Keratinocyte (primary cell): Measurements from ENCODE around the gene HDGFL2. TPM values are rescaled to one million over a fixed set of nuclear protein-coding genes. Genes with fewer than 3 reads are reported as not detected.

Source experiments
- DNase-seq: peaks from one replicate; pipeline ENCODE4 v3.0.0-alpha.2; 2011; ENCODE audit warnings: low read depth, missing footprints, low spot score
- FAIRE-seq: peaks from 2 replicates; lab custom pipeline; 2011; peaks lifted over from hg19 to GRCh38; lab: Jason Lieb, UNC
- H2AFZ ChIP-seq: 2 replicates; pipeline ENCODE4 v1.6.0; 2012; ENCODE audit warnings: low read length, control low read depth, inconsistent platforms; ENCODE audit not compliant: control insufficient read depth
- H3K27ac ChIP-seq: 2 replicates; pipeline ENCODE4 v1.5.1; 2011; ENCODE audit warnings: low read length; ENCODE audit not compliant: control insufficient read depth, insufficient read depth
- H3K27me3 ChIP-seq: 3 replicates; pipeline ENCODE4 v1.6.0; 2011; ENCODE audit warnings: low read length; ENCODE audit not compliant: control insufficient read depth, insufficient read depth; ENCODE audit errors: extremely low read depth
- H3K36me3 ChIP-seq, 2 experiments: 2 replicates in 1 of 2; 3 replicates in 1 of 2; pipeline ENCODE4 v1.5.1; 2011; ENCODE audit warnings: low read length in 2 of 2, mild to moderate bottlenecking in 1 of 2; ENCODE audit not compliant: control insufficient read depth in 2 of 2, insufficient read depth in 2 of 2; ENCODE audit errors: extremely low read depth in 1 of 2
- H3K4me1 ChIP-seq: 3 replicates; pipeline ENCODE4 v1.5.1; 2011; ENCODE audit warnings: low read length; ENCODE audit not compliant: control insufficient read depth, insufficient read depth; ENCODE audit errors: extremely low read depth
- H3K4me2 ChIP-seq: 3 replicates; pipeline ENCODE4 v1.6.0; 2011; ENCODE audit warnings: low read depth, low read length; ENCODE audit not compliant: control insufficient read depth, insufficient read depth; ENCODE audit errors: extremely low read depth
- H3K4me3 ChIP-seq, 3 experiments: fragments of 200-600 bp in 1 of 3; sonication (generic) in 1 of 3; 2 replicates in 2 of 3; 3 replicates in 1 of 3; pipeline ENCODE4 v1.5.1; 2011 to 2016; ENCODE audit warnings: low read length in 3 of 3, mild to moderate bottlenecking in 3 of 3, control low read depth in 2 of 3, inconsistent platforms in 1 of 3, low read depth in 1 of 3, mixed read lengths in 1 of 3, mixed run types in 1 of 3, moderate library complexity in 1 of 3; ENCODE audit not compliant: control insufficient read depth in 2 of 3, insufficient read depth in 2 of 3; ENCODE audit errors: extremely low read depth in 1 of 3
- H3K79me2 ChIP-seq: 2 replicates; pipeline ENCODE4 v1.6.0; 2012; ENCODE audit warnings: low read length; ENCODE audit not compliant: control insufficient read depth, insufficient read depth
- H3K9ac ChIP-seq: 3 replicates; pipeline ENCODE4 v1.6.0; 2011; ENCODE audit warnings: low read length; ENCODE audit not compliant: control insufficient read depth, insufficient read depth; ENCODE audit errors: extremely low read depth
- H3K9me1 ChIP-seq: 3 replicates; pipeline ENCODE4 v1.6.0; 2011; ENCODE audit warnings: low read length; ENCODE audit not compliant: control insufficient read depth, insufficient read depth; ENCODE audit errors: extremely low read depth
- H3K9me3 ChIP-seq: 2 replicates; pipeline ENCODE4 v1.5.1; 2012; ENCODE audit warnings: low read depth, low read length; ENCODE audit not compliant: control insufficient read depth
- H4K20me1 ChIP-seq: 3 replicates; pipeline ENCODE4 v1.6.0; 2011; ENCODE audit warnings: low read length; ENCODE audit not compliant: control insufficient read depth, insufficient read depth; ENCODE audit errors: extremely low read depth
- CTCF ChIP-seq, 3 experiments: IDR thresholded peaks in 1 of 3; conservative IDR thresholded peaks in 1 of 3; optimal IDR thresholded peaks in 1 of 3; 2 replicates in 2 of 3; 3 replicates in 1 of 3; pipeline versions ENCODE3 to v1.5.1; 2011; ENCODE audit warnings: low read length in 3 of 3, mild to moderate bottlenecking in 3 of 3, moderate library complexity in 2 of 3, control low read depth in 1 of 3, inconsistent platforms in 1 of 3; ENCODE audit not compliant: insufficient read depth in 2 of 3; ENCODE audit errors: extremely low read depth in 1 of 3
- EZH2 ChIP-seq: IDR thresholded peaks from one replicate; pipeline ENCODE4 v1.6.1; 2012; ENCODE audit warnings: inconsistent platforms, mild to moderate bottlenecking, low read length, moderate library complexity
- dilution Hi-C: fragments of 300-500 bp; cut with MboI; formaldehyde crosslinking; loops from one replicate; pipeline ENCODE4 v1.7.0; 2020; ENCODE audit warnings: low sequenced_read_pairs; ENCODE audit not compliant: extremely low pct_ligation_motif_present
- polyA plus RNA-seq, 5 experiments: library from polyadenylated mRNA; depleted of rRNA in 3 of 5; stranded (reverse) in 3 of 5; stranded (forward) in 1 of 5; unstranded in 1 of 5; fragments of >200 nt; gene quantifications; 1 replicate in 1 of 5; 2 replicates in 3 of 5; 3 replicates in 1 of 5; pipeline versions ENCODE4 v1.2.1 to v1.2.3, GENCODE V29; 2011 to 2012; ENCODE audit warnings: missing spikeins in 2 of 5, low read depth in 1 of 5, low replicate concordance in 1 of 5

Gene HDGFL2
- polyA plus RNA-seq, 1 donor (not counting 4 experiments of a cell fraction or from before 2014, with no cell fraction given): 19.5 TPM

GRCh38 chr19:4523306-4524110 lies 51.4 kb downstream of the HDGFL2 start:
- Histone ChIP-seq H3K9me3 (no peaks in the 10 kb centered on the region), H4K20me1 (no peaks in the 10 kb centered on the region), H3K79me2 (no peaks in the 10 kb centered on the region), H2AFZ (no peak overlapping the region), H3K9me1 (no peaks in the 10 kb centered on the region), H3K9ac (no peak overlapping the region), H3K4me2 (no peak overlapping the region), H3K36me3 (no peaks in the 10 kb centered on the region), H3K27ac (no peak overlapping the region), H3K4me1 (peaks cover 11% of the 10 kb centered on the region), H3K4me3 (no peak overlapping the region), H3K27me3 (peaks cover 8% of the 10 kb centered on the region)
- no peak for DNase-seq
- dilution Hi-C loops: no loop called here
- FAIRE-seq: no peak
- TF ChIP-seq CTCF (optimal IDR thresholded peaks at IDR 0.05 in 1 of 3, IDR thresholded peaks at IDR 0.05 in 1 of 3, conservative IDR thresholded peaks at IDR 0.05 in 1 of 3; ENCODE audit: extremely low read depth in 1 of 3, insufficient read depth in 2 of 3, low read length in 3 of 3) (peak; percentile 79 to 92 (median 88)), EZH2 (no peak)

- peaks cover under 1% of the 10 kb centered on the region for H3K4me1 ChIP-seq
- H3K79me2 ChIP-seq: no peaks in the 10 kb centered on the region
- no peaks in the 10 kb centered on the region for H4K20me1 ChIP-seq
- dilution Hi-C loops: no loop called here
- peak; percentile 34 for FAIRE-seq
- no peaks in the 10 kb centered on the region for H3K9me3 ChIP-seq
- no peak overlapping the region for H3K27ac ChIP-seq
- H3K4me2 ChIP-seq: no peak overlapping the region
- no peaks in the 10 kb centered on the region for H3K36me3 ChIP-seq
- H3K9ac ChIP-seq: no peak overlapping the region
- DNase-seq: no peak
- no peaks in the 10 kb centered on the region for H3K9me1 ChIP-seq
- TF ChIP-seq EZH2 (no peak), CTCF (optimal IDR thresholded peaks at IDR 0.05 in 1 of 3, IDR thresholded peaks at IDR 0.05 in 1 of 3, conservative IDR thresholded peaks at IDR 0.05 in 1 of 3; ENCODE audit: extremely low read depth in 1 of 3, insufficient read depth in 2 of 3, low read length in 3 of 3) (peak; percentile 86 to 90 (median 88))
- H3K4me3 ChIP-seq: no peak overlapping the region
- H2AFZ ChIP-seq: no peak overlapping the region
- peaks cover 9% of the 10 kb centered on the region for H3K27me3 ChIP-seq
Observed at GRCh38 chr19:4524808-4525562, 52.9 kb downstream of the HDGFL2 start.
